A673 (cell line): ENCODE results near the gene KIRREL3. TPM values are rescaled to one million over a fixed set of nuclear protein-coding genes. Genes with fewer than 3 reads are reported as not detected.

ENCODE experiments used
- BruUV-seq: library from RNA; stranded (reverse); fragments of 400-500 nt; replicated peaks from 2 replicates; lab custom pipeline; 2021; lab: Mats Ljungman, UMichigan
- CTCF ChIA-PET: fragments of 300-600 bp; sonication (Branson Sonifier 250); formaldehyde crosslinking; loops from one replicate; lab custom pipeline; 2022; ENCODE audit warnings: antibody characterized with exemption; lab: Charles Lee
- POLR2A ChIA-PET: fragments of 300-600 bp; sonication (Branson Sonifier 250); formaldehyde crosslinking; loops from one replicate; lab custom pipeline; 2022; ENCODE audit warnings: antibody characterized with exemption; ENCODE audit not compliant: low non-redundant PET; lab: Charles Lee
- DNase-seq: peaks from one replicate; pipeline ENCODE4 v3.0.0-alpha.2; 2015; ENCODE audit warnings: low spot score
- H3K27ac ChIP-seq: fragments of 200-600 bp; sonication (generic); 2 replicates; pipeline ENCODE4 v1.5.1; 2016; ENCODE audit warnings: mixed run types, low read depth, mild to moderate bottlenecking, mixed read lengths, antibody characterized with exemption, low read length; ENCODE audit not compliant: poor library complexity, severe bottlenecking
- H3K27me3 ChIP-seq: fragments of 200-600 bp; sonication (generic); replicated peaks from 2 replicates; pipeline ENCODE4 v1.6.1; 2017; ENCODE audit warnings: mixed run types, low read depth, mild to moderate bottlenecking, mixed read lengths, antibody characterized with exemption, low read length; ENCODE audit not compliant: insufficient read depth, poor library complexity
- H3K36me3 ChIP-seq: fragments of 200-600 bp; sonication (generic); 2 replicates; pipeline ENCODE4 v1.6.1; 2016; ENCODE audit warnings: mixed run types, mild to moderate bottlenecking, mixed read lengths, antibody characterized with exemption, low read length; ENCODE audit not compliant: insufficient read depth, poor library complexity, severe bottlenecking
- H3K4me1 ChIP-seq: fragments of 200-600 bp; sonication (generic); 2 replicates; pipeline ENCODE4 v1.6.1; 2017; ENCODE audit warnings: mixed run types, mild to moderate bottlenecking, mixed read lengths, antibody characterized with exemption, low read length; ENCODE audit not compliant: insufficient read depth, poor library complexity, severe bottlenecking
- H3K4me3 ChIP-seq: fragments of 200-600 bp; sonication (generic); 2 replicates; pipeline ENCODE4 v1.5.1; 2016; ENCODE audit warnings: low read depth, mixed run types, mild to moderate bottlenecking, mixed read lengths, low read length; ENCODE audit not compliant: poor library complexity, severe bottlenecking
- H3K9me3 ChIP-seq: fragments of 200-600 bp; sonication (generic); 2 replicates; pipeline ENCODE4 v1.6.1; 2016; ENCODE audit warnings: mixed run types, low read depth, mild to moderate bottlenecking, mixed read lengths, antibody characterized with exemption, low read length; ENCODE audit not compliant: poor library complexity, severe bottlenecking
- CTCF ChIP-seq: fragments of 300-800, 200-600 bp; sonication (generic); conservative IDR thresholded peaks from 2 replicates; pipeline ENCODE4 v1.5.1; 2017; ENCODE audit warnings: low read depth, mild to moderate bottlenecking, antibody characterized with exemption, low read length, moderate library complexity, mixed read lengths
- EZH2 ChIP-seq: fragments of 200-600 bp; sonication (generic); IDR thresholded peaks from 2 replicates; pipeline ENCODE4 v1.6.1; 2017; ENCODE audit warnings: borderline replicate concordance, low read depth, mild to moderate bottlenecking, mixed read lengths, antibody characterized with exemption, low read length; ENCODE audit not compliant: poor library complexity, severe bottlenecking
- intact Hi-C: fragments of 100-400 bp; cut with micrococcal nuclease; formaldehyde crosslinking; loops from one replicate; pipeline ENCODE4 v1.10.0; 2022; ENCODE audit not compliant: unreplicated experiment
- total RNA-seq: library from RNA; stranded (reverse); gene quantifications from 2 replicates; pipeline ENCODE4 v1.2.3, GENCODE V29; 2021

The KIRREL3 gene
- total RNA-seq, 1 experiment from 2014 or later: not detected

DNA sequence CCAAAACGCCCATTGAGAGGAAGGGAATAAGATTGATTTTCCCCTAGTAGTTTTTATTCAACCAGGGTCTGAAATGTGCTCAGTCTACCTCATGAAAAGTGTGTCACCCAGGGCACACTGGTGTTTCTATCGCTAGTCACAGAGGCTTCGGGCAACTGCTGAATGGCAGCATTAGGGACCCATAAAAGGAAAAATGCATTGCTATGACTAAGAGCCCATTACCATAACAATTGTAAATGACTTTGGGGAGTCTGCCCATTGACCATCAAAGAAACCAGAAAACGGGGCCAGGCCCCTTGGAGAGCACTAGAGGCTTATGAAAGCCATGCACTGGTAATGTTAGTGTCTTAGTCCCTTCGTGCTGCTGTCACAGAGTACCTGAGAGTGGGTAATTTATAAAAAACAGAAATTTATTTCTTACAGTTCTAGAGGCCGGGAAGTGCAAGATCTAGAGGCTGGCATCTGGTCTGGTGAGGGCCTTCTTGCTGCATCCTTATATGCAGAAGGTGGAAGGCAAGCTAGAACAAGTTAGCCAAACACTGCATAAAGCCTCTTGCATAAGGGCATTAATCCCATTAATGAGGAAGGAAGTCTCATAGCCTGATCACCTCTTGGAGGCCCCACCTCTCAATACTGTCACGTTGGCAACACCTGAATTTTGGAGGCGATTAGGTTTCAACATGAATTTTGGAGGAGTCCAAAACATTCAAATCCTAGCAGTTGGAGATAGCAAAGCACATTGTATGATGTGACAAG is 338.4 kb downstream of the KIRREL3 start:
- ChIA-PET POLR2A (no interaction called here), CTCF (no interaction called here)
- H3K4me3 ChIP-seq: no peak overlapping the region
- no TSS peak for BruUV-seq
- no peaks in the 10 kb centered on the region for H3K36me3 ChIP-seq
- H3K27me3 ChIP-seq: no peaks in the 10 kb centered on the region
- no peaks in the 10 kb centered on the region for H3K9me3 ChIP-seq
- no peaks in the 10 kb centered on the region for H3K4me1 ChIP-seq
- intact Hi-C loops: no loop called here
- TF ChIP-seq CTCF (no peak), EZH2 (no peak)
- DNase-seq: no peak
- H3K27ac ChIP-seq: no peak overlapping the region

- Histone ChIP-seq H3K27ac (no peak overlapping the region), H3K9me3 (no peaks in the 10 kb centered on the region), H3K27me3 (no peaks in the 10 kb centered on the region), H3K4me3 (no peak overlapping the region), H3K36me3 (no peaks in the 10 kb centered on the region), H3K4me1 (no peaks in the 10 kb centered on the region)
- intact Hi-C loops: no loop called here
- ChIA-PET POLR2A (no interaction called here), CTCF (no interaction called here)
- BruUV-seq: no TSS peak
- no peak for TF ChIP-seq EZH2
- TF ChIP-seq CTCF: no peak
- no peak for DNase-seq
Measured at GRCh38 chr11:126660761-126661425, 339.7 kb downstream of the KIRREL3 start.

DNA sequence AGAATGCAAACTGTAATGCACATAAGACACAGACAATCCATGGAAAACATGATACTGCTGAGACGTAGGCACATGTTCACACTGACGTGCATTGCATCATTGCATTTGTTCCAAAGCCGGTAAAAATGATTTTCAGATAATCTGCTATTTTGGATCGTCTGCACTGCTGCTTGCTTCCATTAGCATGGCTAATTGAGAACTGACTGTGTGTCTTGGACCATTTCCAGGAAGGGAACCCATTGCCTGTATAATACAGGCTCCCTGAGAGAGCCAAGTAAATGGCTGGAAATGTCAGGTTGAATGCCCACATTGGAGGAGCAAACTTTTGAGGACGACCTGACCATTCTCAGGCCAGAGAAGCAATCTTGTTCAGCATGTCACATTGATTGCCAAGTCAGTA is 340.2 kb downstream of the KIRREL3 start:
- TF ChIP-seq EZH2: no peak
- TF ChIP-seq CTCF: no peak
- no peak overlapping the region for H3K4me3 ChIP-seq
- DNase-seq: no peak
- BruUV-seq: no TSS peak
- no peaks in the 10 kb centered on the region for H3K27me3 ChIP-seq
- intact Hi-C loops: no loop called here
- no peaks in the 10 kb centered on the region for H3K36me3 ChIP-seq
- H3K9me3 ChIP-seq: no peaks in the 10 kb centered on the region
- POLR2A ChIA-PET: no interaction called here
- H3K4me1 ChIP-seq: no peaks in the 10 kb centered on the region
- CTCF ChIA-PET: no interaction called here
- H3K27ac ChIP-seq: no peak overlapping the region
